Measurements from ENCODE around the gene MAGI2. TPM values are rescaled to one million over a fixed set of nuclear protein-coding genes. Genes with fewer than 3 reads are reported as not detected.
A peak's percentile ranks its signal among the peaks of the same experiment; 100 is the strongest.
"Not testable (repeated sequence)": the region's sequence is repeated elsewhere in the genome, so short reads cannot be mapped to it uniquely, and the experiment has no call there.

Gene MAGI2
- polyA plus RNA-seq, 4 donors, result 8.3 to 40.6 (median 33.9) TPM

DNA sequence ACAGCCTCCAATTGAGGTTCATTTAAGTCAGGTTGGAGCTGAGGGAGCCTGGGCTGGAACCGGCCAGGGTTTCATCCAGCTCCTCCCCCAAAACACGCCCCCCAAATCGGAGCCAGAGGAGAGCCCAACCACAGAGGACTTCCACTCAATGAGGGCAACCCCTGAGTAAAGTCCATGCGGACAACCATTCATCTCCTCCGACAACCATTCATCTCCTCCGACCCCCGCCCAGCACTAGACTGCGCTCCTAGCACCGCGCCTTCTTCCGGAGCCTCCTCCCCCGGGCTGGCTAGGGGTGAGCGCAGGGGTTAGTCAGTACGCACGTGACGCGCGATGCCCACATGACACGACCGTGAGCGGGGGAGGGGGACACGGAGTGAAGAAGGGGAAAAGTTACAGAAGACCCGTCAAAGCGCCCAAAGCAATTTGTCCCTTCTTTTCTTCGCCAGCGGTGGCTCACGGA, 1.4 kb downstream of the MAGI2 start:
- peak; percentile 62 to 67 (median 64) for DNase-seq (ENCODE audit: low read depth in 4 of 4, low spot score in 3 of 4)

DNA sequence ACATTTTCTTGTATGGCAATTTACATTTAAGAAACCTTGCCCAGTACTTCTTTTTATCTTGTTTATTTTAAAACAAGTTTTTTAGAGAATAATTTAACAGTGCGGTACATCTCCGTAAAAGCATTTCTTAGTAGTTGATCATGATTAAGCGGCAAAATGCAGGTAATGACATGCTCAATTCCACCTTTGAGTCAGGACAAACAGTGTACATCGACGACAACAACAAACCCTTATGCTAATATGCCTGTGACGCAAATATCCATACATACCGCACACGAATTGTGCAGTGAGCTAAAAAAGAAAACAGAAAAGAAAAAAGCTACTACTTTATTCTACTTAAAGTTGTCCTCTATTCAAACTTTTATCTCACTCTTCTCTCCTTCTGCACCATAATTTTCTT, 1.9 kb downstream of the MAGI2 start:
- DNase-seq (ENCODE audit: low read depth in 4 of 4, low spot score in 3 of 4), result no peak

GRCh38 chr7:79442766-79443165, 10.7 kb downstream of the MAGI2 start:
- not testable (repeated sequence) for DNase-seq (ENCODE audit: low read depth in 4 of 4, low spot score in 3 of 4)

DNA sequence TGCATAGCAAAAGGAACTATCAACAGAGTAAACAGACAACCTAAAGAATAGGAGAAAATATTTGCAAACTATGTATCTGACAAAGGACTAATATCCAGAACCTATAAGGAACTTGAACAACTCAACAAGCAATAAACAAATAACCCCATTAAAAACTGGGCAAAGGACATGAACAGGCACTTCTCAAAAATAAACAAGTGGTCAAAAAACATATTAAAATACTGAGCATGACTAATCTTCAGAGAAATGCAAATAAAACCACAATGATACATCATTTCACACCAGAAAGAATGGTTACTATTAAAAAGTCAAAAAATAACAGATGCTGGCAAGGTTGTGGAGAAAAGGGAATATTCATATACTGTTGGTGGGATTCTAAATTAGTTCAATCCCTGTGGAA, 17.1 kb downstream of the MAGI2 start:
- DNase-seq (ENCODE audit: low read depth in 4 of 4, low spot score in 3 of 4), result no peak

DNA sequence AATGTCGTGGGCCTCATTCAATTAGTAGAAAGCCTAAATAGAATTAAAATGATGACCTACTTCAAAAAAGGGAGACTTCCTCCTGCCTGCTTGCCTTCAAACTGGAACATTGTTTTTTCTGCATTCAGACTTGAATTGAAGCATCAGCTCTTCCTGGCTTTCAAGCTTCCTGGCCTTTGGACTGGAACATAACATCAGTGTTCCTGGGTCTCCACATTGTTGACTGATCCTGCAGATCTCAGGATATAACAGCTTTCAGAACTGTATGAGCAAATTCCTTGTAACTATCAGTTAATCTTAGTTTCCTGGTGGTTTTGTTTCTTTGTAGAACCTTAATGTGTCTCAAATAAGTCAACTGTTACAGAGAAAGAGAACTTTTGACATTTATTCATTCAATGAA, 18.6 kb downstream of the MAGI2 start:
- DNase-seq (ENCODE audit: low read depth in 4 of 4, low spot score in 3 of 4), result no peak

DNA sequence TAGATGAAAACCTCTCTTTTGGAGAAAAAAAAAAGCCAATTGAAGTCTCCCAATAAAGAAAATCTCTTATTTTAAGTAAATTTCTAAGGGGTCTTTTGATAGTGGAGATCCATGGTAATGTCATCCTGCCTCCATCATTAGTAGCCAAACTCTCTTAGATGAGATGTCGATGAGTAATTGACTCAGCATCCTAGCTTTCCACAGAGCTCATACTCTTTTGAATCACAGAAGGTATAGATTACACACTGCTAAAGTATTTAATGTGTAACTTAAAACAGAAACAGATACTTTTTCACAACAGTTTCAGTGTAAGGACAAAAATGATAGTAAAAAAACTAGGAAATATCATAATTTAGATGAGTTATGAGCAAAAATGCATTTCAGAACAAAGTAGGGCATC, 19.4 kb downstream of the MAGI2 start:
- no peak for DNase-seq (ENCODE audit: low read depth in 4 of 4, low spot score in 3 of 4)

GRCh38 chr7:79430391-79430790, 23.1 kb downstream of the MAGI2 start:
- no peak for DNase-seq (ENCODE audit: low read depth in 4 of 4, low spot score in 3 of 4)

DNA sequence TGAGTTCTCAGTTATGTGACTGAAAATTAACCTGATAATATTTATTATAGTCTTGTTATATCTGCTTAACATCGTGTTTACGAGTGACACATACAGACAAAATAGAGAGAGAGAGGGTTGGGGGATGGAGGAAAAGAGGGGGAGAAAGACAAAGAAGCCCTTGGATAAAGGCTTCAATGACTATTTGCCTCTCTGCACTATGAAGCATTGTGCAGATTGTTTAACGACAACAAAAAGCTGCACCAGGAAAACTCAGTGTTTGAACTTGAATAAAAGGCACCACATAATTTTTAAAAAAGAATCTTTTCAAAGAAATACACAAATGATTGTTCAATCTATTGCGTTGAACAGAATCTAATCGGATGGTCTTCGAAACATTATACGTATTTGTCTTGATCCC, 27.8 kb downstream of the MAGI2 start:
- DNase-seq (ENCODE audit: low read depth in 4 of 4, low spot score in 3 of 4), result no peak

- DNase-seq (ENCODE audit: low read depth in 4 of 4, low spot score in 3 of 4), result no peak
These were observed 31.7 kb downstream of the MAGI2 start for GRCh38 chr7:79421751-79422150.

DNA sequence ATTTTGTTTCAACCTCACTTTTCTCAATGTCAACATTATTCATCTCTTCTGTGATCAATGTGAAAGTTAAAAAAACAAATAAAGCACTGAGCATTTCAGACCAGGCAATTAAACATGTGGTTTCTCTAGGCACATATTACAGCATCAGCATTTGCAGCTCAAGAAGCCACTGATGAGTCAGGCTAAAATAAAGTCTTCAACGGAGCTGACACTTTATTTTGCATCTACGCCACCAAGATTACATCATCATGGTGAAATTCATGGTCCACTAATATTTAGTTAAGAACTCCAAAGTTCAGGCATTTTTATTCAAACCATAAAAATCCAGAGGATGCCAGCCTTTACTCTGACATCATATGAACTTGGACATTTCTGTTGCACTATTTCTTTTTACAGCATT, 33.0 kb downstream of the MAGI2 start:
- DNase-seq (ENCODE audit: low read depth in 4 of 4, low spot score in 3 of 4), result no peak

DNA sequence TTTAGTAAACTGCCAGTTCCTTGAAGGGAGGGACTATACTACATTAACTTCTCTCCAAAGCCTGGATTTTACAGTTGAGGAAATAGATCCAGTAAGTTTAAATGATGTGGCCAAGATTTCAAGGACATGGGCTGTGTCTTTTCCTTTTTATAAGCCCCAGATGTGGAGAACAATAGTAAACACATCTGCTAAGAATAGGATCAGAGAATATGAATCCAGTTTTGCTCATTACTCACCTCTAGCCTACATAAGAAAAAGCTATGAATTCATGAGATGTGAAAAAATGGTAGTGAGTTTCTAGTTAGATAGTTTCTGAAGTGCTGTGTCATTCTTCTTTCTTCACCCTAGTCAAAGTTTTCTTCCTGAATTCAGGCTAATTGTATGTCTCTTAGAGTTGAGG, 38.6 kb downstream of the MAGI2 start:
- no peak for DNase-seq (ENCODE audit: low read depth in 4 of 4, low spot score in 3 of 4)

GRCh38 chr7:79412915-79413314, 40.6 kb downstream of the MAGI2 start:
- no peak for DNase-seq (ENCODE audit: low read depth in 4 of 4, low spot score in 3 of 4)

DNA sequence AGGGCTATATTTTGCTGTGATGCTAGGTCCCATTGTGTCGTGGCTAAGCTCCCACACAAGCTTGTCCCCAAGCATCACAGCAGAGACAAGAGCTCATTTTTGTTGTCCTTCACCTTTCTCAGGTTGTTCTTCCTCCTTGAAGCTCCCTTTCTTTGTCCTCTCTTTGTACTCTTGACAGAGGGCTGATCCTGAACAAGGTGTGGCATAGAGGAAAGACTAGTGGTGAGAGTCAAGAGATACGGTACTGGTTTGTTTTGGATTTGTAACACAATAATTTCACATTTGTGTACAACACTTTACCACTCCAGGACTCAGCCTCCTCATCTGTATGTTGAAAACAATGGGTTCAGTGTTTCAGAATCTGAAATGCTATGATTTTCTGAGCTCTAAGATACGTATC, 41.0 kb downstream of the MAGI2 start:
- DNase-seq (ENCODE audit: low read depth in 4 of 4, low spot score in 3 of 4), result no peak

- DNase-seq (ENCODE audit: low read depth in 4 of 4, low spot score in 3 of 4), result no peak
These were observed 43.1 kb downstream of the MAGI2 start for GRCh38 chr7:79410345-79410744.

GRCh38 chr7:79407351-79407750, 46.1 kb downstream of the MAGI2 start:
- no peak for DNase-seq (ENCODE audit: low read depth in 4 of 4, low spot score in 3 of 4)

- no peak for DNase-seq (ENCODE audit: low read depth in 4 of 4, low spot score in 3 of 4)
These were observed 47.1 kb downstream of the MAGI2 start for GRCh38 chr7:79406371-79406770.

DNA sequence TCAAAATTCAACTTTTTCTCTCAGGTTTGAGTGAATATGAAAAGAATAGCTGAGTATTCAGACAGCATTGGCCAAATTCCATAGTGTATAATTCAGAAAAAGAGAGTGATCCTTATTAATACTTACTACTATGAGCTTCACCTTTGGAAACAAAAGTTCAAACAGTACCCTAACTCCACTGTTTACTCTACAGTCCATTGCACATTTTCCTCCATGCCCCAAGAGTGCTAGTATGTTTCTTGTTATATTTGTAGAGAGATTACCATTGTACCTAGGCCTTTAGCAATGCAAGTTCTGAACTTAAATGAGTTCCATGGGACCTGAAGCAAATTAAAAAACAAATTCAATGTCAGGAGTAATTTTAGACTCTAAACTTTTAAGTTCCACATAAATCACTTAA, 48.1 kb downstream of the MAGI2 start:
- no peak for DNase-seq (ENCODE audit: low read depth in 4 of 4, low spot score in 3 of 4)

DNA sequence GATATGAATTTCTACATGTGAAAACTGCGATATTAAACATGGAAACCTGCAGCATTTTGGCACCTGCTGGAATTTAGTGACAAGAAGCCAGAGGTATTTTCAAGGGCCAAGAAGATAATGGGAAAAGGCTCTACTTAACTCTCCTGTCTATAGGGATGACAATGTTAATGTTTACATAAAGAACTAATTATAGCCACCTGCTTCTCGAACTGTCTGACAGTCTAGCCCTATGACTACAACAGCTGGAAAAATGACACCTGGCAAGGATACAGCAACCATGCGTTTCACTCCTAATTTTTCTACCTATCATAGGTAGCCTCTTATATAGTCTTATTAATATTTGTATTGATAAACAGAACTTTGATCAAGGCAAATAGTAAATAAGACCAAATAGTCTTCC, 49.6 kb downstream of the MAGI2 start:
- DNase-seq (ENCODE audit: low read depth in 4 of 4, low spot score in 3 of 4), result no peak

GRCh38 chr7:79403451-79403850, 50.0 kb downstream of the MAGI2 start:
- DNase-seq (ENCODE audit: low read depth in 4 of 4, low spot score in 3 of 4), result no peak

GRCh38 chr7:79401254-79401653, 52.2 kb downstream of the MAGI2 start:
- peak; percentile 3 to 36 (median 6) for DNase-seq (ENCODE audit: low read depth in 4 of 4, low spot score in 3 of 4)

- no peak for DNase-seq (ENCODE audit: low read depth in 4 of 4, low spot score in 3 of 4)
These were observed 53.2 kb downstream of the MAGI2 start for GRCh38 chr7:79400222-79400621.

DNA sequence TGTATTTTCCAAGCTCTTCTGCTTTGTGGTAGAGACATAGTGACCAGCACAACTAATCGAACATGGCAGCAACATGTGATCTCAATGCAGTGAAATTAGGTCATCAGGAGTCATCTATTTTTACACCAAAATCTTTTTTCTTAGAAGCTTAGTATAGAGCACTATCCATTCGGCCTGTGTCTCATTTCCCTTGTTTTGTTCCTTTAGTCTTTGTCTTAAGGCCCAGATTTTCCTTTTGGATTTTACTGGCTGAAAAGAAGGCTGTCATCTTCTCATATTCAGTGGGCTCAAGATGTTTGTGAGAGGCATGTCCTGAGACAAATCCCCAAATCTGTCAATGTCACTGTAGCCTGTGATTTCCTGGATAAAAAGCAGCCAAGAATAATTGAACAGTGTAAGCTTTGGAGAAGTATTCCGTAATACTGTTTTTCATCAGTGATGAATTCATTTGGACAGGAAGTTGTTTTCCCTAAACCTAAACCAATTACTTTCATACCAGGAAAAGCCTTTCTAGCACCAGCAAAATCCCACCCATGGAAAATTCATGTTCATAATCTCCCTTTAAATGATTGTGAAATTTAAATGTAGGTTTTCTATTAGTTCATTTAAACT, 55.2 kb downstream of the MAGI2 start:
- DNase-seq (ENCODE audit: low read depth in 4 of 4, low spot score in 3 of 4), result no peak
